GM19099 (cell line): ENCODE results near the gene TTC23L.

ENCODE experiments used
- POLR2A ChIP-seq: IDR thresholded peaks from 3 replicates; pipeline ENCODE4 v1.6.1; 2011; ENCODE audit warnings: low read depth; ENCODE audit not compliant: insufficient read length; ENCODE audit errors: extremely low read depth

TTC23L gene

GRCh38 chr5:34838785-34839714, at the start of gene TTC23L:
Gene TTC23L (plus strand): TSS chr5:34839164. CDS start chr5:34840672, 1,508 bp downstream.
- peak; percentile 25 for TF ChIP-seq POLR2A

- TF ChIP-seq POLR2A = no peak
Observed at GRCh38 chr5:34789639-34790038, 49.3 kb upstream of the TTC23L start.

- TF ChIP-seq POLR2A = no peak
Observed at GRCh38 chr5:34790069-34790468, 48.9 kb upstream of the TTC23L start.

GRCh38 chr5:34791761-34792244, 47.2 kb upstream of the TTC23L start:
- TF ChIP-seq POLR2A = no peak

- TF ChIP-seq POLR2A = no peak
Observed at GRCh38 chr5:34802834-34803563, 36.0 kb upstream of the TTC23L start.

- TF ChIP-seq POLR2A = no peak
Observed at GRCh38 chr5:34803974-34804732, 34.8 kb upstream of the TTC23L start.

- no peak for TF ChIP-seq POLR2A
Observed at GRCh38 chr5:34804913-34805312, 34.1 kb upstream of the TTC23L start.

- no peak for TF ChIP-seq POLR2A
Observed at GRCh38 chr5:34806532-34806931, 32.4 kb upstream of the TTC23L start.

- TF ChIP-seq POLR2A = no peak
Observed at GRCh38 chr5:34811706-34812105, 27.3 kb upstream of the TTC23L start.

- TF ChIP-seq POLR2A = no peak
Observed at GRCh38 chr5:34813509-34813908, 25.5 kb upstream of the TTC23L start.

- no peak for TF ChIP-seq POLR2A
Observed at GRCh38 chr5:34817558-34818351, 21.2 kb upstream of the TTC23L start.

- TF ChIP-seq POLR2A = no peak
Observed at GRCh38 chr5:34818717-34819116, 20.2 kb upstream of the TTC23L start.

GRCh38 chr5:34820593-34820992, 18.4 kb upstream of the TTC23L start:
- no peak for TF ChIP-seq POLR2A
